Thymus (tissue), 11 donors: ENCODE measurements around the gene MYH9. TPM values are rescaled to one million over a fixed set of nuclear protein-coding genes. Genes with fewer than 3 reads are reported as not detected.

ENCODE experiments used
- DNase-seq, 9 donors: peaks; one replicate each; pipeline ENCODE4 v3.0.0-alpha.2; 2013; ENCODE audit warnings: low spot score in 9 of 9, low read depth in 6 of 9, missing footprints in 1 of 9
- H3K27ac ChIP-seq, 2 donors: one replicate each; pipeline ENCODE4 v1.5.1; 2013; ENCODE audit warnings: control low read depth in 1 of 2, low read depth in 1 of 2, low read length in 1 of 2, mild to moderate bottlenecking in 1 of 2, moderate library complexity in 1 of 2
- H3K27me3 ChIP-seq, 2 donors: one replicate each; pipeline ENCODE4 v1.5.1; 2013; ENCODE audit warnings: low read length in 1 of 2; ENCODE audit not compliant: control insufficient read depth in 2 of 2, insufficient read depth in 1 of 2
- H3K36me3 ChIP-seq, 2 donors: one replicate each; pipeline ENCODE4 v1.5.1; 2013; ENCODE audit warnings: low read length in 1 of 2, mild to moderate bottlenecking in 1 of 2, moderate library complexity in 1 of 2; ENCODE audit not compliant: control insufficient read depth in 2 of 2, insufficient read depth in 2 of 2
- H3K4me1 ChIP-seq, 2 donors: one replicate each; pipeline ENCODE4 v1.5.1; 2013; ENCODE audit warnings: low read length in 2 of 2; ENCODE audit not compliant: control insufficient read depth in 2 of 2, insufficient read depth in 2 of 2
- H3K4me3 ChIP-seq, 2 donors: one replicate each; pipeline ENCODE4 v1.5.1; 2013; ENCODE audit warnings: low read length in 2 of 2, control low read depth in 1 of 2, mild to moderate bottlenecking in 1 of 2
- H3K9me3 ChIP-seq, 2 donors: one replicate each; pipeline ENCODE4 v1.5.1; 2013; ENCODE audit warnings: low read length in 1 of 2, mild to moderate bottlenecking in 1 of 2; ENCODE audit not compliant: control insufficient read depth in 2 of 2, insufficient read depth in 1 of 2
- whole genome bisulfite sequencing: extraction: QIAGEN DNeasy Blood & Tissue Kit; methylation state at CpG from one replicate; pipeline ENCODE4 v1.1.7; 2013; 5-methylcytosine and 5-hydroxymethylcytosine counted together
- polyA plus RNA-seq: library from polyadenylated mRNA; stranded (reverse); fragments of 200-250 nt; gene quantifications from one replicate; pipeline ENCODE4 v1.2.3, GENCODE V29; 2013
- total RNA-seq: library from RNA; stranded (reverse); fragments of 120-200 nt; gene quantifications from one replicate; pipeline ENCODE4 v1.2.4, GENCODE V29; 2013
- donor health status: healthy.

The MYH9 gene
- total and polyA plus RNA-seq, 2 donors, result 123 to 155 TPM

DNA sequence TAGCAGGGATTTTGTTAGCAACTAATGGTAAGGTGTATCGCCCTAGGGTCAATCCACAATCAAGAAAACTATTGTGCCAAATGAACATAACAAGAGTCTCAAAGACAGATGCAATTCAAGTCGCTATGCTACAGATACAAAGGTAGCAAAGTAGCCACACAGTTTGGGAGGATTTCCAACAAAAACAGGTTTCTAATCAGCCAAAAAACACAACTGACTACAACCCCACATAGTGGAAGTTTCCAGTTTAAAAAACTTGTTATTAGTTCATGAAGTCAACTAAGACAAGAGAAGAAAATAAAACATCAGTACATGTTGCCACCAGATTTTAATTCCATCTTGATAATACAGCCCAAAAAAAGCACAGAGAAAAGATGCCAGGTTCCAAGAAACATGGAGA lies 38.0 kb downstream of the MYH9 start:
- H3K27ac ChIP-seq, result no peak overlapping the region
- no peaks in the 10 kb centered on the region for H3K9me3 ChIP-seq
- peaks cover 51 to 58% of the 10 kb centered on the region in 2 donors for H3K36me3 ChIP-seq
- H3K27me3 ChIP-seq, result no peaks in the 10 kb centered on the region
- H3K4me1 ChIP-seq, result peaks cover 0 to 39% of the 10 kb centered on the region in 2 donors
- WGBS, result 95% methylated on average over 2 of the region's 2 CpGs
- no peak overlapping the region for H3K4me3 ChIP-seq
- no peak for DNase-seq

- no peaks in the 10 kb centered on the region for H3K27me3 ChIP-seq
- H3K27ac ChIP-seq, result no peak overlapping the region
- no peaks in the 10 kb centered on the region for H3K9me3 ChIP-seq
- peaks cover 0 to 45% of the 10 kb centered on the region in 2 donors for H3K4me1 ChIP-seq
- peaks cover 60 to 68% of the 10 kb centered on the region in 2 donors for H3K36me3 ChIP-seq
- no peak overlapping the region for H3K4me3 ChIP-seq
- no peak for DNase-seq
- WGBS, result 93% methylated on average over 14 of the region's 14 CpGs
These were observed 39.0 kb downstream of the MYH9 start for GRCh38 chr22:36348760-36349159.

DNA sequence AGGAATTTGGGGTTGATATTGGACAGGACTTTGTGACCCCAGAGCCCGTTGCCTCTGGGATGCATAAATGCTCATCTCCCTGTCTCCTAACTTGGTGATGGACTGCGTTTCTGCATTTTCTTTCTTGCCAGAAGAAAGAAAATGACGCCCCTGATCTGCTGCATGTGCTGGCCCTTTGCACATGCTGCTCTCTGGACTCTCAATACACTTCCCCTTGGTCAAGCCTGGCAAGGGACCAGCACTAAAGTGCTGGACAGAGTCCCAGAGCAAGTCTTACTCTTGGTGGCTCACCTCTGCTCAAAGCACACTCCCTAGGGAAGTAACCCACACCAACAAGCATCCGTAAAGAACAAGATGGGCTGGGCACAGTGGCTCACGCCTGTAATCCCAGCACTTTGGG lies 40.7 kb downstream of the MYH9 start:
- DNase-seq, result no peak
- H3K36me3 ChIP-seq, result peaks cover 70 to 78% of the 10 kb centered on the region in 2 donors
- 76% methylated on average over 5 of the region's 5 CpGs for WGBS

DNA sequence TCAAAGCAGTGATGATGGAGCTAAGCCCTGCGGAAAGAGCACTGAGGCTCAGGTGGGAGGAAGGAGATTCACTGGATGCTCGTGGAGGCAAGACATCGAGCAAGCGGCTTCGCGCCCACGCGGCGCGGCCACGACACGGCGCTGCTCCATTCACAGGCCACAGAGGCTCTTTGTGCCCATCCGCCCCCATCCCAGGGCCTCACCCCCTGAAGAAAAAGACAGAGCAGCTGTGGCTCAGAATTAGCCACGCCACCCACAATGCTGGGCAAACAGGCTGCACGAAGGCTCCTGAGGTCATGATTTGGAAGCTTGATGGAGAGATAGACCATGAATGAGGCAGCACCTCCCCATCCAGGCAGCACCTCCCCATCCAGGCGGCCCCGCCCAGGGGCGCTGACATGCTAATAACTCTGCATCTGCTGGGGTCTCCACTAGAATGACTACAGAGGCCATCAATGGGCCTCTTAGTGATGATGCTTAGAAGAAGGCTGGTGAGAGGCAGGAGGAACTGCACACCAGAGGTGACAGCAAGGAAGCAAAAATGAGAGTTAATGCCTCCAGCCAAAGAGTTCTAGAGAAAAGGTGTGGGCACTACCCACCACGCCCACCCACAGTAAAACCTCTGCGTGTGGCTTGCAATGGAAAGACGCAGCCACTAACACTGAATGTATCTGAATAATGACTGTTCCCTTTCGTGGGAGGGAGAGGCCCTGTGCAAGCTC lies 43.5 kb downstream of the MYH9 start:
- 95% methylated on average over 23 of the region's 23 CpGs for WGBS
- Histone ChIP-seq H3K27me3 (no peaks in the 10 kb centered on the region), H3K4me3 (no peak overlapping the region), H3K9me3 (no peaks in the 10 kb centered on the region), H3K4me1 (peaks cover 0 to 24% of the 10 kb centered on the region in 2 donors), H3K36me3 (peaks cover 90 to 92% of the 10 kb centered on the region in 2 donors), H3K27ac (no peak overlapping the region)
- DNase-seq, result no peak

More for the DNA sequence above, 40.7 kb downstream of the MYH9 start:
- H3K4me3 ChIP-seq, result no peak overlapping the region
- no peaks in the 10 kb centered on the region for H3K27me3 ChIP-seq
- H3K9me3 ChIP-seq, result no peaks in the 10 kb centered on the region
- no peak overlapping the region for H3K27ac ChIP-seq
- H3K4me1 ChIP-seq, result peaks cover 0 to 31% of the 10 kb centered on the region in 2 donors

GRCh38 chr22:36343720-36344105 lies 44.1 kb downstream of the MYH9 start:
- H3K27ac ChIP-seq, result no peak overlapping the region
- H3K4me3 ChIP-seq, result no peak overlapping the region
- no peak for DNase-seq
- H3K36me3 ChIP-seq, result peaks cover 90 to 92% of the 10 kb centered on the region in 2 donors
- H3K27me3 ChIP-seq, result no peaks in the 10 kb centered on the region
- H3K4me1 ChIP-seq, result peaks cover 0 to 24% of the 10 kb centered on the region in 2 donors
- H3K9me3 ChIP-seq, result no peaks in the 10 kb centered on the region
- WGBS, result 97% methylated on average over 9 of the region's 9 CpGs

DNA sequence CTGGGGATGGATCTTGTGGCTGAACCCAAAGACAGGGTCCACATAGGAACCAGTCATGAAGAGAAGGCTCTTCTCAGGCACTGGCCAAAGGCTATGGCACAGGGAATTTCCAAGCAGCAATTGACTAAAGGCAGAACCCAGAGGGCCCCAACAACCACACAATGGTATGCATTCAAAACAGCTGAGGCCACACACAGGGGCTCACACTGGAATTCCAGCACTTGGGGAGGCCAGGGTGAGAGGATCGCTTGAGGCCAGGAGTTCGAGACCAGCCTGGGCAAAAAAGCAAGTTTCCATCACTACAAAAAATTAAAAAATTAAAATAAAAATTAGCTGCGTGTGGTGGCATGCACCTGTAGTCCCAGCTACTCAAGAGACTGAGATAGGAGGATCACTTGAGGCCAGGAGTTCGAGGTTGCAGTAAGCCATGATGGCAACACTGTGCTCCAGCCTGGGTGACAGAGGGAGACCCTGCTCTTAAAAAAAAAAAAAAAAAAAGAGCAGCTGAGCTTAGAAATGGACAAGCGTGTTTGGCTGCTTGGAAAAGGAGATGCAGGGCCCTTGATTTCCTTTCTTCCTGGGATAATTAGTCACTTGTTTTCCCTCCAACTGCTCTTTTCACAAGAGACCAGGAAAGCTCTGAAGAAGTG lies 44.6 kb downstream of the MYH9 start:
- WGBS, result 97% methylated on average over 5 of the region's 5 CpGs
- H3K9me3 ChIP-seq, result no peaks in the 10 kb centered on the region
- no peaks in the 10 kb centered on the region for H3K27me3 ChIP-seq
- H3K27ac ChIP-seq, result no peak overlapping the region
- H3K4me1 ChIP-seq, result peaks cover 0 to 27% of the 10 kb centered on the region in 2 donors
- H3K36me3 ChIP-seq, result peaks cover 89 to 91% of the 10 kb centered on the region in 2 donors
- H3K4me3 ChIP-seq, result no peak overlapping the region
- no peak for DNase-seq

- 97% methylated on average over 10 of the region's 10 CpGs for WGBS
- Histone ChIP-seq H3K4me3 (no peak overlapping the region), H3K36me3 (peaks cover 93% of the 10 kb centered on the region in 2 donors), H3K27me3 (no peaks in the 10 kb centered on the region), H3K4me1 (peaks cover 0 to 42% of the 10 kb centered on the region in 2 donors), H3K27ac (no peak overlapping the region), H3K9me3 (no peaks in the 10 kb centered on the region)
- DNase-seq, result no peak
These were observed 46.1 kb downstream of the MYH9 start for GRCh38 chr22:36341640-36342041.

- Histone ChIP-seq H3K4me1 (peaks cover 3 to 53% of the 10 kb centered on the region in 2 donors), H3K27me3 (no peaks in the 10 kb centered on the region), H3K9me3 (no peaks in the 10 kb centered on the region), H3K4me3 (no peak overlapping the region), H3K36me3 (peaks cover 93 to 94% of the 10 kb centered on the region in 2 donors), H3K27ac (no peak overlapping the region)
- DNase-seq, result no peak
- 89% methylated on average over 9 of the region's 9 CpGs for WGBS
These were observed 47.1 kb downstream of the MYH9 start for GRCh38 chr22:36340621-36341020.
